Fibroblast of villous mesenchyme (primary cell): Measurements from ENCODE around the gene ARHGAP19. TPM values are rescaled to one million over a fixed set of nuclear protein-coding genes. Genes with fewer than 3 reads are reported as not detected.

Source experiments
- DNase-seq: peaks from one replicate; pipeline ENCODE4 v3.0.0-alpha.2; 2010; ENCODE audit warnings: low read depth
- H3K4me3 ChIP-seq: 2 replicates; pipeline ENCODE4 v1.5.1; 2011; ENCODE audit warnings: low read depth, mild to moderate bottlenecking, low read length
- CTCF ChIP-seq: IDR thresholded peaks from 2 replicates; pipeline ENCODE4 v1.5.1; 2012; ENCODE audit warnings: low read depth, mild to moderate bottlenecking, low read length; ENCODE audit not compliant: insufficient read depth
- total RNA-seq: library from RNA; depleted of rRNA; stranded (reverse); fragments of >200 nt; gene quantifications from 2 replicates; pipeline ENCODE4 v1.2.3, GENCODE V29; 2012

ARHGAP19 gene
- total RNA-seq, 1 donor = 13.4 TPM

GRCh38 chr10:97329766-97330165 is 37.3 kb upstream of the ARHGAP19 start:
- no peak for TF ChIP-seq CTCF

GRCh38 chr10:97328646-97329453 is 36.4 kb upstream of the ARHGAP19 start:
- no peak for TF ChIP-seq CTCF
- H3K4me3 ChIP-seq = no peak overlapping the region
- DNase-seq = peak; percentile 48

More at GRCh38 chr10:97329766-97330165, 37.3 kb upstream of the ARHGAP19 start:
- no peak overlapping the region for H3K4me3 ChIP-seq
- DNase-seq = no peak

- no peak overlapping the region for H3K4me3 ChIP-seq
Measured at GRCh38 chr10:97327348-97328294, 35.2 kb upstream of the ARHGAP19 start.

GRCh38 chr10:97325754-97326153 is 33.3 kb upstream of the ARHGAP19 start:
- no peak overlapping the region for H3K4me3 ChIP-seq
- TF ChIP-seq CTCF = no peak
- no peak for DNase-seq

More at GRCh38 chr10:97327348-97328294, 35.2 kb upstream of the ARHGAP19 start:
- TF ChIP-seq CTCF = no peak
- no peak for DNase-seq

- no peak for DNase-seq
- TF ChIP-seq CTCF = no peak
Measured at GRCh38 chr10:97323501-97323900, 31.1 kb upstream of the ARHGAP19 start.

GRCh38 chr10:97321804-97322190 is 29.4 kb upstream of the ARHGAP19 start:
- no peak for TF ChIP-seq CTCF
- H3K4me3 ChIP-seq = no peak overlapping the region
- DNase-seq = no peak

More at GRCh38 chr10:97323501-97323900, 31.1 kb upstream of the ARHGAP19 start:
- no peak overlapping the region for H3K4me3 ChIP-seq
